Caco-2 (cell line): ENCODE data around the gene PHLPP1. TPM values are rescaled to one million over a fixed set of nuclear protein-coding genes. Genes with fewer than 3 reads are reported as not detected.

Experiments used
- BruUV-seq: library from RNA; stranded (reverse); fragments of 400-500 nt; replicated peaks from 2 replicates; lab custom pipeline; 2021; lab: Mats Ljungman, UMichigan
- CTCF ChIA-PET: fragments of 300-600 bp; sonication (Branson Sonifier 250); formaldehyde crosslinking; loops from one replicate; lab custom pipeline; 2022; ENCODE audit warnings: antibody characterized with exemption; lab: Charles Lee
- POLR2A ChIA-PET: fragments of 300-600 bp; sonication (Branson Sonifier 250); formaldehyde crosslinking; loops from one replicate; lab custom pipeline; 2022; ENCODE audit warnings: antibody characterized with exemption; lab: Charles Lee
- DNase-seq, 2 experiments: peaks; one replicate each; pipeline versions ENCODE4 v3.0.0 to v3.0.0-alpha.2; 2020 to 2022
- H3K27me3 ChIP-seq: replicated peaks from 2 replicates; pipeline ENCODE4 v1.6.0; 2011; ENCODE audit warnings: low read length; ENCODE audit not compliant: control insufficient read depth, insufficient read depth
- H3K36me3 ChIP-seq: 2 replicates; pipeline ENCODE4 v1.5.1; 2011; ENCODE audit warnings: low read length; ENCODE audit not compliant: control insufficient read depth, insufficient read depth
- H3K4me1 ChIP-seq: fragments of 250-450 bp; sonication (Bioruptor Pico); 2 replicates; pipeline ENCODE4 v1.5.1; 2020; ENCODE audit warnings: mild to moderate bottlenecking
- H3K4me3 ChIP-seq: 2 replicates; pipeline ENCODE4 v1.5.1; 2011; ENCODE audit warnings: low read depth, mild to moderate bottlenecking, control low read depth, low read length
- H3K9me3 ChIP-seq: fragments of 250-450 bp; sonication (Bioruptor Pico); 2 replicates; pipeline ENCODE4 v1.5.1; 2020; ENCODE audit warnings: mild to moderate bottlenecking, moderate library complexity
- H3K27ac Mint-ChIP-seq: one replicate; pipeline ENCODE4 v1.8.0; 2022; ENCODE audit warnings: mixed read lengths; ENCODE audit not compliant: unreplicated experiment
- H3K27me3 Mint-ChIP-seq: one replicate; pipeline ENCODE4 v1.8.0; 2022; ENCODE audit warnings: mixed read lengths; ENCODE audit not compliant: insufficient read depth, unreplicated experiment
- H3K36me3 Mint-ChIP-seq: one replicate; pipeline ENCODE4 v1.8.0; 2022; ENCODE audit warnings: mild to moderate bottlenecking, mixed read lengths; ENCODE audit not compliant: insufficient read depth, unreplicated experiment
- H3K4me1 Mint-ChIP-seq: one replicate; pipeline ENCODE4 v1.8.0; 2022; ENCODE audit warnings: low read depth, mixed read lengths; ENCODE audit not compliant: unreplicated experiment
- H3K4me3 Mint-ChIP-seq: one replicate; pipeline ENCODE4 v1.8.0; 2022; ENCODE audit warnings: mild to moderate bottlenecking, moderate library complexity, mixed read lengths; ENCODE audit not compliant: unreplicated experiment
- H3K9me3 Mint-ChIP-seq: one replicate; pipeline ENCODE4 v1.8.0; 2022; ENCODE audit warnings: mixed read lengths; ENCODE audit not compliant: unreplicated experiment
- CTCF ChIP-seq, 2 experiments: fragments of 200-600 bp in 1 of 2; IDR thresholded peaks; 1 replicate in 1 of 2; 2 replicates in 1 of 2; pipeline versions ENCODE4 v1.5.1 to v1.8.0; 2011 to 2022; ENCODE audit warnings: antibody characterized with exemption in 1 of 2, control low read depth in 1 of 2, inconsistent platforms in 1 of 2, low read depth in 1 of 2, low read length in 1 of 2, mild to moderate bottlenecking in 1 of 2, moderate library complexity in 1 of 2; ENCODE audit not compliant: insufficient read depth in 1 of 2, severe bottlenecking in 1 of 2, unreplicated experiment in 1 of 2
- intact Hi-C: fragments of 100-400 bp; cut with micrococcal nuclease; formaldehyde crosslinking; loops from one replicate; pipeline ENCODE4 v1.10.0; 2022; ENCODE audit not compliant: unreplicated experiment
- total RNA-seq: library from RNA; stranded (reverse); gene quantifications from 2 replicates; pipeline ENCODE4 v1.2.3, GENCODE V29; 2022

The PHLPP1 gene
- total RNA-seq, 1 experiment from 2014 or later, result 20.1 TPM

- Mint-ChIP-seq H3K4me3 (no peak overlapping the region), H3K4me1 (no peaks in the 10 kb centered on the region), H3K27me3 (no peaks in the 10 kb centered on the region), H3K27ac (no peak overlapping the region), H3K36me3 (no peaks in the 10 kb centered on the region), H3K9me3 (no peaks in the 10 kb centered on the region)
- TF ChIP-seq CTCF (IDR thresholded peaks at IDR 0.05; ENCODE audit: insufficient read depth in 1 of 2, low read depth in 1 of 2, low read length in 1 of 2, severe bottlenecking in 1 of 2, unreplicated experiment in 1 of 2), result no peak
- no peak overlapping the region for H3K4me3 ChIP-seq
- CTCF ChIA-PET, result no interaction called here
- H3K27me3 ChIP-seq, result no peaks in the 10 kb centered on the region
- no peaks in the 10 kb centered on the region for H3K36me3 ChIP-seq
- DNase-seq, result no peak
- no peaks in the 10 kb centered on the region for H3K9me3 ChIP-seq
- intact Hi-C loops, result no loop called here
- BruUV-seq, result no TSS peak
- no peaks in the 10 kb centered on the region for H3K4me1 ChIP-seq
- POLR2A ChIA-PET, result no interaction called here
These were observed 141.0 kb downstream of the PHLPP1 start for GRCh38 chr18:62856294-62856693.

DNA sequence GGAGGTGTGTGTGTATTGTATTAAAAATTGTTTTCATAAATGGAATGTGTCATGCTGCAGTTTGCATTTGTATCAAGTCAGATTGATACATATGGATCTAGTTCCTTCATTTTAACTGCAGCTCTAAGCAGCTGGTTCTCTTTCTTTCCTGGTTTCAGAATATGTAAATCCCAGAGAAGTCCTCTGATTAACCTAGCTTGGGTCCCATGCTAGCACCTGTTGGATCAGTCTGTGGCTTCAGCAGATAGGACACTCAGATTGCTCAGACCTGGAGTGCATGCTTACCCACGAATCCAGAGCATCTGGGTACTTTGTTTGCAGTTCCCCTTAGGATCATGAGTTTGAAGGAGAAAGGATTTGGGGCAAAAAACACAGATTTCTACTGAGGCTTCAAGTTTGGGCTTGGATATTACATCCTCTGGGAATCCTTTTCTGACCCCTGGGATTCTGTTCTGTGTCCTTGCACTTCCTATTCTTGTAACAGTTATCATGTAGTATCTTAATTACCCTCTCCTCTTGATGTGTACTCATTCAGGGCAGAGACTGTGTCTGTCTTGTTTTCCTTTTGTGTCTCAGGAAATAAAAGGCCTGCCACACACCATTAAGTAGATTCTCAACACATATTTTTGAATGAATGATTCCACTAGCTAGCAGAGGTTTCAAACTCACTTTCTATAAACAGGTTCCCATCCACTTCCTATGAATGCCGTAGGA, 142.1 kb downstream of the PHLPP1 start:
- Mint-ChIP-seq H3K4me1 (no peaks in the 10 kb centered on the region), H3K36me3 (no peaks in the 10 kb centered on the region), H3K27ac (no peak overlapping the region), H3K9me3 (no peaks in the 10 kb centered on the region), H3K27me3 (no peaks in the 10 kb centered on the region), H3K4me3 (no peak overlapping the region)
- ChIA-PET POLR2A (no interaction called here), CTCF (no interaction called here)
- no peaks in the 10 kb centered on the region for H3K9me3 ChIP-seq
- intact Hi-C loops, result no loop called here
- no TSS peak for BruUV-seq
- H3K27me3 ChIP-seq, result no peaks in the 10 kb centered on the region
- H3K4me1 ChIP-seq, result no peaks in the 10 kb centered on the region
- DNase-seq, result no peak
- no peak overlapping the region for H3K4me3 ChIP-seq
- TF ChIP-seq CTCF (IDR thresholded peaks at IDR 0.05; ENCODE audit: insufficient read depth in 1 of 2, low read depth in 1 of 2, low read length in 1 of 2, severe bottlenecking in 1 of 2, unreplicated experiment in 1 of 2), result no peak
- no peaks in the 10 kb centered on the region for H3K36me3 ChIP-seq

GRCh38 chr18:62860062-62860461, 144.7 kb downstream of the PHLPP1 start:
- Mint-ChIP-seq H3K4me3 (no peak overlapping the region), H3K4me1 (no peaks in the 10 kb centered on the region), H3K27ac (no peak overlapping the region), H3K36me3 (no peaks in the 10 kb centered on the region), H3K9me3 (no peaks in the 10 kb centered on the region), H3K27me3 (no peaks in the 10 kb centered on the region)
- Histone ChIP-seq H3K27me3 (no peaks in the 10 kb centered on the region), H3K4me1 (no peaks in the 10 kb centered on the region), H3K9me3 (no peaks in the 10 kb centered on the region), H3K36me3 (no peaks in the 10 kb centered on the region), H3K4me3 (no peak overlapping the region)
- POLR2A ChIA-PET, result no interaction called here
- BruUV-seq, result no TSS peak
- DNase-seq, result no peak
- intact Hi-C loops, result no loop called here
- CTCF ChIA-PET, result no interaction called here
- no peak for TF ChIP-seq CTCF (IDR thresholded peaks at IDR 0.05; ENCODE audit: insufficient read depth in 1 of 2, low read depth in 1 of 2, low read length in 1 of 2, severe bottlenecking in 1 of 2, unreplicated experiment in 1 of 2)
